Parathyroid adenoma (tissue), 2 donors: ENCODE results near the gene F2R.
"Not testable (repeated sequence)": the region's sequence is repeated elsewhere in the genome, so short reads cannot be mapped to it uniquely, and the experiment has no call there.

Source experiments
- H2AFZ ChIP-seq: fragments of 300-600 bp; sonication (generic); one replicate; pipeline ENCODE4 v1.7.0; 2017; ENCODE audit warnings: antibody characterized with exemption, mild to moderate bottlenecking
- H3K27ac ChIP-seq: fragments of 300-600 bp; sonication (generic); one replicate; pipeline ENCODE4 v1.7.0; 2017
- H3K27me3 ChIP-seq: fragments of 300-600 bp; sonication (generic); one replicate; pipeline ENCODE4 v1.7.0; 2017; ENCODE audit warnings: low read length; ENCODE audit not compliant: control insufficient read depth, insufficient read depth
- H3K36me3 ChIP-seq: fragments of 300-600 bp; sonication (generic); one replicate; pipeline ENCODE4 v1.7.0; 2017; ENCODE audit warnings: low read length; ENCODE audit not compliant: control insufficient read depth, insufficient read depth
- H3K4me1 ChIP-seq: fragments of 300-600 bp; sonication (generic); one replicate; pipeline ENCODE4 v1.7.0; 2017; ENCODE audit warnings: control low read depth
- H3K4me2 ChIP-seq: fragments of 300-600 bp; sonication (generic); one replicate; pipeline ENCODE4 v1.7.0; 2017; ENCODE audit warnings: low read length
- H3K4me3 ChIP-seq: fragments of 300-600 bp; sonication (generic); one replicate; pipeline ENCODE4 v1.7.0; 2017; ENCODE audit warnings: low read depth, low read length
- H3K79me2 ChIP-seq: fragments of 300-600 bp; sonication (generic); one replicate; pipeline ENCODE4 v1.7.0; 2017; ENCODE audit warnings: control low read depth
- H3K9ac ChIP-seq: fragments of 300-600 bp; sonication (generic); one replicate; pipeline ENCODE4 v1.7.0; 2017; ENCODE audit warnings: mild to moderate bottlenecking
- H3K9me3 ChIP-seq: fragments of 300-600 bp; sonication (generic); one replicate; pipeline ENCODE4 v1.7.0; 2017; ENCODE audit warnings: low read length; ENCODE audit not compliant: control insufficient read depth
- TF ChIP-seq, protein P1 (sequence below): fragments of 300-600 bp; sonication (generic); IDR thresholded peaks from one replicate; pipeline ENCODE4 v1.7.0; 2017; ENCODE audit warnings: antibody characterized with exemption, mild to moderate bottlenecking
- donor health status: primary hyperparathyroidism.

F2R gene

GRCh38 chr5:76673125-76673524, 42.8 kb upstream of the F2R start:
- Histone ChIP-seq H3K79me2 (no peaks in the 10 kb centered on the region), H2AFZ (no peak overlapping the region), H3K9me3 (no peaks in the 10 kb centered on the region), H3K9ac (no peak overlapping the region), H3K4me1 (no peaks in the 10 kb centered on the region), H3K4me2 (no peak overlapping the region), H3K27me3 (no peaks in the 10 kb centered on the region), H3K27ac (no peak overlapping the region), H3K4me3 (no peak overlapping the region), H3K36me3 (no peaks in the 10 kb centered on the region)
- TF ChIP-seq, protein P1, sequence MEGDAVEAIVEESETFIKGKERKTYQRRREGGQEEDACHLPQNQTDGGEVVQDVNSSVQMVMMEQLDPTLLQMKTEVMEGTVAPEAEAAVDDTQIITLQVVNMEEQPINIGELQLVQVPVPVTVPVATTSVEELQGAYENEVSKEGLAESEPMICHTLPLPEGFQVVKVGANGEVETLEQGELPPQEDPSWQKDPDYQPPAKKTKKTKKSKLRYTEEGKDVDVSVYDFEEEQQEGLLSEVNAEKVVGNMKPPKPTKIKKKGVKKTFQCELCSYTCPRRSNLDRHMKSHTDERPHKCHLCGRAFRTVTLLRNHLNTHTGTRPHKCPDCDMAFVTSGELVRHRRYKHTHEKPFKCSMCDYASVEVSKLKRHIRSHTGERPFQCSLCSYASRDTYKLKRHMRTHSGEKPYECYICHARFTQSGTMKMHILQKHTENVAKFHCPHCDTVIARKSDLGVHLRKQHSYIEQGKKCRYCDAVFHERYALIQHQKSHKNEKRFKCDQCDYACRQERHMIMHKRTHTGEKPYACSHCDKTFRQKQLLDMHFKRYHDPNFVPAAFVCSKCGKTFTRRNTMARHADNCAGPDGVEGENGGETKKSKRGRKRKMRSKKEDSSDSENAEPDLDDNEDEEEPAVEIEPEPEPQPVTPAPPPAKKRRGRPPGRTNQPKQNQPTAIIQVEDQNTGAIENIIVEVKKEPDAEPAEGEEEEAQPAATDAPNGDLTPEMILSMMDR, result no peak

DNA sequence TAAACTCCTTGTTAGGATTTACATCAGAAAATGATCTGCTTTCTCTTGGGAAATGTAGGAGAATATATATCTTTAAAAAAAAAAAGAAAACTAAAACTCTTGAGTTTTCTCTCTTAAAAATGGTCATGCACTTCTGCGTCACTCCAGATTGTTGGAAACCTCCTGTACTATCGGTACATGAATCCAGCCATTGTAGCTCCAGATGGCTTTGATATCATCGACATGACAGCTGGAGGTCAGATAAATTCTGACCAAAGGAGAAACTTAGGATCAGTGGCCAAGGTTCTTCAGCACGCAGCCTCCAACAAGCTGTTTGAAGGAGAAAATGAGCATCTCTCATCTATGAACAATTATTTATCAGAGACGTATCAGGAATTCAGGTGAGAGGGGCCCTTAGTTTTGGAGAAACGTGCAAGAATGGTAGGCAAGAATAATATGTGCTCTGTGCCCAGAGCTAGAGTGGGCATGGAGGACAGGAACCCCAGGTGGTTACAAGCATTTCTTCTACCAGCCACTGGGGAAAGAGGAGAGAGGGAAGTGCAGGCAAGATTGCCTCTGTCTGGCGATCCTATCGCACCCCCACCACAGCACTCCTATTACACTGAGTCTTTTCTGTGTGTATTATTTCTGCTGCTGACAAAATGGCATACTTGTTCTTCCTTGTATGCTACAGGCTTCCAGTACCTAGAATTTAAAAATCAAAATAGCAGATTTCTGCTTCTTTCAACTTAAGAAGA, 41.4 kb upstream of the F2R start:
- Histone ChIP-seq H3K79me2 (no peaks in the 10 kb centered on the region), H3K9ac (no peak overlapping the region), H3K36me3 (no peaks in the 10 kb centered on the region), H3K9me3 (no peaks in the 10 kb centered on the region), H3K27ac (no peak overlapping the region), H3K4me2 (no peak overlapping the region), H3K4me3 (no peak overlapping the region), H3K27me3 (no peaks in the 10 kb centered on the region), H3K4me1 (no peaks in the 10 kb centered on the region), H2AFZ (no peak overlapping the region)
- TF ChIP-seq, protein P1, result no peak

DNA sequence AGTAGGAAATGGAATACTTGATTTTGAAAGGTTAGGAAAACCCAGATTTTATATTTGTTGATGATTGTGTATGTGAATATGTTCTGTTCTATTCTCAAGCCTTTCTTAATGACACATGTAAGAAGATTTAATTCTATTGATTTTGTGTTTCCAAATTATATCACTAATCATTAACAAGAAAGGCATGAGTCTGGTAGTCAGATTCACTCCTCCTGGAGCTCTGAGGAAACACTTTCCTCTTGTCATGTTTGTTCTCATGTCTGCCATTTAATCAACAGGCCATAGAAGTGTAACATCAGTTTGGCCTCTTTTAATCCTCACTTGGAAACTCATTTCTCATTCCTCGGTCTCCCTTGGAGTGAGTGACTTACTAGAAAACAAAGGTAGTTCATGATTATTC, 40.6 kb upstream of the F2R start:
- no peak overlapping the region for H3K9ac ChIP-seq
- H3K27ac ChIP-seq, result no peak overlapping the region
- H3K27me3 ChIP-seq, result no peaks in the 10 kb centered on the region
- H3K4me2 ChIP-seq, result no peak overlapping the region
- no peaks in the 10 kb centered on the region for H3K9me3 ChIP-seq
- H3K79me2 ChIP-seq, result no peaks in the 10 kb centered on the region
- H3K4me3 ChIP-seq, result no peak overlapping the region
- no peaks in the 10 kb centered on the region for H3K4me1 ChIP-seq
- no peak overlapping the region for H2AFZ ChIP-seq
- no peaks in the 10 kb centered on the region for H3K36me3 ChIP-seq
- TF ChIP-seq, protein P1, result no peak

DNA sequence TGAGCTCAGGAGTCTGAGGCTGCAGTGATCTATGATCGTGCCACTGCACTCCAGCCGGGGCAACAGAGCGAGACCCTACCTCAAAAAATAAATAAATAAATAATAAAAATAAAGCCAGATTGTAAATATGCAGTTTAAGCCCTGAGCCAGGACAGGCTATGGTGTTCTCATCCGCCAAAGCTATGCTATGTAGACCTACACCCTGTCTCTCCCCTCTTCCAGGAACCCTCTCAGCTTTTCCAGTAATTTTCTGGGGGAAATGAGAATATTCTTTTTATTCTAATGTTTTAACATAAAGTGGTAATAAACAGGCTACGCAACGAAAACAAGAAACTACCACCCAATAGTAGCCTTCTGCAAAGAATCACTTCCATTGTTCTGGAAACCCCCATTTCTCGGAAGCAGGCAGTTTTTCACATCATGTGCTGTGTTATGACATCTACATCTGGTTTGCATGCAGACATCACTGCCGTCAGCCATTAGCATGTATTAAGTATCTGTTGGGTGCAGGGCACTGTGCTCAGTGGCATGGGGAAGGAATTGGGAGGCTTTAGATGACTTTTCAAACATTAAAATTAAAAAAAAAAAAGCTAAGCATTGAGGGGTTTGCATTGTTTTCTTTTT, 38.0 kb upstream of the F2R start:
- no peaks in the 10 kb centered on the region for H3K36me3 ChIP-seq
- H3K4me2 ChIP-seq, result no peak overlapping the region
- no peaks in the 10 kb centered on the region for H3K27me3 ChIP-seq
- no peak overlapping the region for H2AFZ ChIP-seq
- H3K9me3 ChIP-seq, result no peaks in the 10 kb centered on the region
- H3K79me2 ChIP-seq, result no peaks in the 10 kb centered on the region
- no peaks in the 10 kb centered on the region for H3K4me1 ChIP-seq
- H3K4me3 ChIP-seq, result no peak overlapping the region
- TF ChIP-seq, protein P1, result no peak
- H3K9ac ChIP-seq, result no peak overlapping the region
- no peak overlapping the region for H3K27ac ChIP-seq

DNA sequence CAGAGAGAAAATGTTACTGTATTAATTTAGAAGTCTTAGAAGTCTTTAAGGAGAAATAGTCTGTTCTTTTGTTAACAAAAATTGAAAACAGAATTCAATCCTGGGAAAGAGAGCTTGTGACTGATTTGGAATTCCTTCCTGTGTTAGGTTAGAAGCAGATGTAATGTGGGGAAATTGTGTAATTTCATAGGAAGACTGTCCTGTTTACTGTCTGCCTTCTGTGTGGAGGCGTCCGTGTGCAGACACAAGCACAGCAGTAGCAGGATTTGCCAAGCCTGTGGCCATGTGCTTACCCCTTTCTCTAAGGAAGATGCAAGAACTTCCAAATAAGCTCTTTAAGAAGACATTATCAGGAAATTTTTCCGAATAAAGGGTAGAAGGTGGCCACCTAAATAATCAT, 36.7 kb upstream of the F2R start:
- no peaks in the 10 kb centered on the region for H3K9me3 ChIP-seq
- no peak overlapping the region for H3K4me2 ChIP-seq
- H3K4me1 ChIP-seq, result no peaks in the 10 kb centered on the region
- TF ChIP-seq, protein P1, result no peak
- H3K27ac ChIP-seq, result no peak overlapping the region
- no peak overlapping the region for H3K9ac ChIP-seq
- H3K36me3 ChIP-seq, result no peaks in the 10 kb centered on the region
- no peaks in the 10 kb centered on the region for H3K79me2 ChIP-seq
- H2AFZ ChIP-seq, result no peak overlapping the region
- H3K27me3 ChIP-seq, result no peaks in the 10 kb centered on the region
- no peak overlapping the region for H3K4me3 ChIP-seq

GRCh38 chr5:76680826-76681225, 35.1 kb upstream of the F2R start:
- not testable (repeated sequence) for H3K4me1 ChIP-seq, H3K36me3 ChIP-seq, H3K9me3 ChIP-seq, H3K4me3 ChIP-seq, H2AFZ ChIP-seq, H3K79me2 ChIP-seq, H3K4me2 ChIP-seq, H3K27me3 ChIP-seq, H3K27ac ChIP-seq, H3K9ac ChIP-seq
